ENCODE results near the gene HOXD4.

GRCh38 chr2:176155356-176156044 lies 4.2 kb downstream of the HOXD4 start:
- TF ChIP-seq FOXP2 (optimal IDR thresholded peaks at IDR 0.05; ENCODE audit: borderline replicate concordance, extremely low read depth, extremely low read length, insufficient read depth), result no peak
- no peak for TF ChIP-seq POLR2AphosphoS5 (IDR thresholded peaks at IDR 0.05; ENCODE audit: low read depth, low read length)
